IgD-negative memory B cell (primary cell): ENCODE results near the gene C1orf56. TPM values are rescaled to one million over a fixed set of nuclear protein-coding genes. Genes with fewer than 3 reads are reported as not detected.
A peak's percentile ranks its signal among the peaks of the same experiment; 100 is the strongest.
"Not testable (repeated sequence)": the region's sequence is repeated elsewhere in the genome, so short reads cannot be mapped to it uniquely, and the experiment has no call there.

Source experiments
- H3K27ac Mint-ChIP-seq, 3 donors: one replicate each; pipeline ENCODE4 v1.8.0; 2020 to 2022; ENCODE audit warnings: mild to moderate bottlenecking in 3 of 3, mixed read lengths in 3 of 3, moderate library complexity in 1 of 3
- H3K27me3 Mint-ChIP-seq: one replicate; pipeline ENCODE4 v1.8.0; 2021; ENCODE audit warnings: mixed read lengths
- H3K36me3 Mint-ChIP-seq: one replicate; pipeline ENCODE4 v1.8.0; 2020; ENCODE audit warnings: mild to moderate bottlenecking, mixed read lengths
- H3K4me1 Mint-ChIP-seq, 3 donors: one replicate each; pipeline ENCODE4 v1.8.0; 2020 to 2022; ENCODE audit warnings: mixed read lengths in 3 of 3, mild to moderate bottlenecking in 1 of 3
- H3K4me3 Mint-ChIP-seq, 4 donors: one replicate each; pipeline ENCODE4 v1.8.0; 2020 to 2022; ENCODE audit warnings: mild to moderate bottlenecking in 4 of 4, mixed read lengths in 4 of 4, moderate library complexity in 3 of 4
- H3K9me3 Mint-ChIP-seq, 3 donors: one replicate each; pipeline ENCODE4 v1.8.0; 2020 to 2021; ENCODE audit warnings: mixed read lengths in 3 of 3, mild to moderate bottlenecking in 1 of 3
- polyA plus RNA-seq: library from polyadenylated mRNA; unstranded; fragments of 300-500 nt; fragmentation: Illumina TruSeq; gene quantifications from one replicate; pipeline ENCODE4 v1.2.3, GENCODE V29; 2021

C1orf56 gene
- polyA plus RNA-seq, 1 donor from 2014 or later: 4.5 TPM

DNA sequence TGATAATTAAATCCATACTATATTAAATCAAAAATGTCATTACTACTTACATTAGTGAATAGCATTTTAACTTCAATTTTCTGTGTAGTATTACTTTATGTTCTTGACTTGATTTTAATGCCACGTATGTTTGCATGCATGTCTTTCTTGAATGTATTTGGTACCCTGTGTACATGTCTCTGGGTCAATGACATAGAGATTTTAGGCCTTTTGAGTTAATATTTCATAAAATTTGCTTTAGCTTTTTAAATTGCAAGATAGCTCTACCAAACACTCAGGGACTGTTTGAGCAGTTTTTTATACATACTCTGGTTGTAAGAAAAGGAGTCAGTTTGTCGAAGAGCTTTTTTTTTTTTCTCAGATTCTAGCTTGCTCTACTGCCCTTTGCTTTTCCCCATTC, 14.2 kb downstream of the C1orf56 start:
- peak overlapping the region in 1 of 3 donors; percentile 25 for H3K27ac Mint-ChIP-seq
- peak overlapping the region in 1 of 4 donors; percentile 96 for H3K4me3 Mint-ChIP-seq
- H3K36me3 Mint-ChIP-seq: peaks cover 11% of the 10 kb centered on the region
- no peaks in the 10 kb centered on the region for H3K27me3 Mint-ChIP-seq
- H3K4me1 Mint-ChIP-seq: peaks cover 15 to 20% (median 17%) of the 10 kb centered on the region in 3 donors
- H3K9me3 Mint-ChIP-seq: no peaks in the 10 kb centered on the region

DNA sequence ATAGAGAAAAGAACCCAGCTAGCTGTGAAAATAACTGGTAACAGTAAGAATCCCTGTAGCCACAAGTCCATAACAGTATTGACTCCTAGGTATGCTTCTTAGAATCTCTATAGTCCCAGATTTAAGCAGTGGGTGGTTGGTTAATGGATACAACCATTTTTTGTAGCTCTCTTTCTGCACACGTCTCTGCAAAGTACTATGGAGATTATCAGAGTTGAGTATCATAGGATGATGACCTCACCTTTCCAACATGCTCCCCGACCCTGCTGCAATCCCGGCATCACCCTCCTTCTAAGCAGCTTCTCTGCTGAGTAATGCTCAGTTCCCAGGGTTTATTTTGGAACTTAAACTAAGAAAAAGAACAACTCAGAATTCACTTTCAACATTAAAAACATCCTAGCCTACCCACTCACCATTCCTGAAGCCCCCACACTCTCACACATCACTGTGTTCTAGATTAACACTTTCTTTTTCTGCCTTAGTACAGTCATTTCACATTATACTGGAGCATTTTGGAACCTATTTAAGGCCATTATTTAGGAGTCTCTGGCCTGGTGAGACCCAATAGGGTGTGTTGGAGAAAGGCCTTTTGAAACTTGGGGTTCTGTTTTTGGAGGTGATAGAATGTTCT, 15.3 kb downstream of the C1orf56 start:
- peaks cover 9 to 11% (median 9%) of the 10 kb centered on the region in 3 donors for H3K4me1 Mint-ChIP-seq
- peak overlapping the region in 1 of 4 donors; percentile 71 for H3K4me3 Mint-ChIP-seq
- H3K9me3 Mint-ChIP-seq: no peaks in the 10 kb centered on the region
- peaks cover 8% of the 10 kb centered on the region for H3K36me3 Mint-ChIP-seq
- no peaks in the 10 kb centered on the region for H3K27me3 Mint-ChIP-seq
- peak overlapping the region in 2 of 3 donors; percentile 14 to 25 for H3K27ac Mint-ChIP-seq

- H3K9me3 Mint-ChIP-seq: no peaks in the 10 kb centered on the region
- H3K27ac Mint-ChIP-seq: peak overlapping the region in 1 of 3 donors; percentile 40
- no peaks in the 10 kb centered on the region for H3K27me3 Mint-ChIP-seq
- peak overlapping the region in 1 of 4 donors; percentile 50 for H3K4me3 Mint-ChIP-seq
- H3K36me3 Mint-ChIP-seq: peaks cover 5% of the 10 kb centered on the region
- H3K4me1 Mint-ChIP-seq: peaks cover 8 to 13% (median 9%) of the 10 kb centered on the region in 3 donors
These were observed 17.6 kb downstream of the C1orf56 start for GRCh38 chr1:151065089-151065645.

- H3K36me3 Mint-ChIP-seq: peaks cover 5% of the 10 kb centered on the region
- H3K4me3 Mint-ChIP-seq: peak overlapping the region in 3 of 4 donors; percentile 21 to 65 (median 49)
- no peaks in the 10 kb centered on the region for H3K27me3 Mint-ChIP-seq
- no peaks in the 10 kb centered on the region for H3K9me3 Mint-ChIP-seq
- H3K27ac Mint-ChIP-seq: peak overlapping the region in 1 of 3 donors; percentile 11
- peaks cover 8 to 15% (median 11%) of the 10 kb centered on the region in 3 donors for H3K4me1 Mint-ChIP-seq
These were observed 19.6 kb downstream of the C1orf56 start for GRCh38 chr1:151067185-151067584.

- Mint-ChIP-seq H3K9me3 (no peaks in the 10 kb centered on the region), H3K27ac (peak overlapping the region in 2 of 3 donors; percentile 85 to 96), H3K4me1 (peaks cover 8 to 15% (median 11%) of the 10 kb centered on the region in 3 donors), H3K4me3 (peak overlapping the region; percentile 96 to 99 (median 98)), H3K27me3 (no peaks in the 10 kb centered on the region), H3K36me3 (peaks cover 5% of the 10 kb centered on the region)
These were observed 21.5 kb downstream of the C1orf56 start for GRCh38 chr1:151069103-151069486.

- Mint-ChIP-seq H3K27ac (peak within 1 kb of the TSS; percentile 96 to 100 (median 100)), H3K27me3 (no peaks in the 10 kb centered on the region), H3K36me3 (peaks cover 6% of the 10 kb centered on the region), H3K4me3 (peak within 1 kb of the TSS; percentile 96 to 99 (median 98)), H3K4me1 (peaks cover 8 to 15% (median 11%) of the 10 kb centered on the region in 3 donors), H3K9me3 (no peaks in the 10 kb centered on the region)
These were observed 23.1 kb downstream of the C1orf56 start, which contains the start of gene GABPB2 for GRCh38 chr1:151070474-151071276. TSS of gene GABPB2 (plus strand) at chr1:151070761. CDS start at chr1:151088190, 17,429 bp downstream.

GRCh38 chr1:151072224-151072623, 24.7 kb downstream of the C1orf56 start:
- no peaks in the 10 kb centered on the region for H3K9me3 Mint-ChIP-seq
- H3K27me3 Mint-ChIP-seq: no peaks in the 10 kb centered on the region
- H3K4me1 Mint-ChIP-seq: peaks cover 8 to 15% (median 11%) of the 10 kb centered on the region in 3 donors
- peak overlapping the region in 2 of 4 donors; percentile 96 to 98 for H3K4me3 Mint-ChIP-seq
- H3K27ac Mint-ChIP-seq: peak overlapping the region; percentile 23 to 100 (median 96)
- peaks cover 4% of the 10 kb centered on the region for H3K36me3 Mint-ChIP-seq

DNA sequence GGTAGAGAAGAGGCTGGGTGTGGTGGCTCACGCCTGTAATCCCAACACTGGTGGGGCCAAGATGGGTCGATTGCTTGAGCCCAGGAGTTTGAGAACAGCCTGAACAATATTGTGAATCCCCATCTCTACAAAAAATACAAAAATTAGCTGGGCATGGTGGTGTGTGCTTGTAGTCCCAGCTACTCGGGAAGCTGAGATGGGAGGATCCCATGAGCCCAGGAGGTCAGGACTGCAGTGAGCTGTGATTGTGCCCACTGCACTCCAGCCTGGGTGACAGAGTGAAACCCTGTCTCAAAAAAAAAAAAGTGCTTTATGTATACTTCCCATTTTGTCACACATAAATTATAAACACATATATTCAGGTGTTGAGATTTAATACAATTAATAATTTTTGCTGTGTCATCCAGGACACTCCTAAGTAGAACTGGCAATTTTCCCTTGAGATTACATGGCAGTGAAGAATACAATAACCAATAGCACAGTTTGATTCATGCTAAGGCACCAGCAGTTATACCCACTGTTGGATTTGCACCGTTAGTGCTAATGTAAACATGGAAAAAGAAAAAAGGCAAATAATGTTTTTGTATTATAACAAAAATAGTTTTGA, 38.5 kb downstream of the C1orf56 start:
- no peak overlapping the region for H3K27ac Mint-ChIP-seq
- H3K9me3 Mint-ChIP-seq: no peaks in the 10 kb centered on the region
- no peaks in the 10 kb centered on the region for H3K27me3 Mint-ChIP-seq
- no peak overlapping the region for H3K4me3 Mint-ChIP-seq
- peaks cover 0 to 4% (median 0%) of the 10 kb centered on the region in 3 donors for H3K4me1 Mint-ChIP-seq
- peaks cover 3% of the 10 kb centered on the region for H3K36me3 Mint-ChIP-seq

GRCh38 chr1:151097426-151097825, 49.9 kb downstream of the C1orf56 start:
- not testable (repeated sequence) for H3K4me3 Mint-ChIP-seq, H3K27ac Mint-ChIP-seq, H3K4me1 Mint-ChIP-seq, H3K9me3 Mint-ChIP-seq, H3K27me3 Mint-ChIP-seq, H3K36me3 Mint-ChIP-seq

GRCh38 chr1:151098126-151098525, 50.6 kb downstream of the C1orf56 start:
- Mint-ChIP-seq H3K9me3 (no peaks in the 10 kb centered on the region), H3K27ac (no peak overlapping the region), H3K4me1 (peaks cover 0 to 5% (median 4%) of the 10 kb centered on the region in 3 donors), H3K36me3 (peaks cover 4% of the 10 kb centered on the region), H3K4me3 (no peak overlapping the region), H3K27me3 (no peaks in the 10 kb centered on the region)

Other genes starting within 250 kb of the C1orf56 start
- 1.0 TPM for gene CTSK, start 239.5 kb upstream of the C1orf56 start, polyA plus RNA-seq
- gene ARNT, start 171.2 kb upstream of the C1orf56 start, polyA plus RNA-seq: 18.2 TPM
- gene CTXND2, start 160.6 kb upstream of the C1orf56 start, polyA plus RNA-seq: not detected
- gene SETDB1, start 121.4 kb upstream of the C1orf56 start, polyA plus RNA-seq: 19.8 TPM
- 110 TPM for gene CERS2, start 72.9 kb upstream of the C1orf56 start, polyA plus RNA-seq
- 0.11 TPM for gene ANXA9, start 65.5 kb upstream of the C1orf56 start, polyA plus RNA-seq
- gene MINDY1, start 40.8 kb upstream of the C1orf56 start, polyA plus RNA-seq: 2.3 TPM
- 36.2 TPM for gene PRUNE1, start 39.3 kb upstream of the C1orf56 start, polyA plus RNA-seq
- 0.13 TPM for gene BNIPL, start 11.2 kb upstream of the C1orf56 start, polyA plus RNA-seq
- 86.2 TPM for gene CDC42SE1, start 11.9 kb downstream of the C1orf56 start, polyA plus RNA-seq
- gene MLLT11, start 12.6 kb downstream of the C1orf56 start, polyA plus RNA-seq: 1.5 TPM
- gene GABPB2, start 23.0 kb downstream of the C1orf56 start, polyA plus RNA-seq: 5.5 TPM
- not detected for gene SEMA6C, start 98.9 kb downstream of the C1orf56 start, polyA plus RNA-seq
- gene TNFAIP8L2, start 108.9 kb downstream of the C1orf56 start, polyA plus RNA-seq: 16.1 TPM
- gene LYSMD1, start 118.2 kb downstream of the C1orf56 start, polyA plus RNA-seq: 0.69 TPM
- 70.1 TPM for gene SCNM1, start 118.4 kb downstream of the C1orf56 start, polyA plus RNA-seq
- 1.0 TPM for gene TMOD4, start 128.2 kb downstream of the C1orf56 start, polyA plus RNA-seq
- 81.0 TPM for gene VPS72, start 142.4 kb downstream of the C1orf56 start, polyA plus RNA-seq
- 20.3 TPM for gene PIP5K1A, start 150.8 kb downstream of the C1orf56 start, polyA plus RNA-seq
- gene PSMD4, start 207.0 kb downstream of the C1orf56 start, polyA plus RNA-seq: 252 TPM
- 3.0 TPM for gene ZNF687, start 234.5 kb downstream of the C1orf56 start, polyA plus RNA-seq